Stimulated activated CD4-positive, alpha-beta T cell treated with anti-CD3 and anti-CD28 coated beads, Interleukin-1b, Interleukin-23, amount 100 ng/mL, for 4 hours (primary cell): Measurements from ENCODE around the gene GATAD2A.
A peak's percentile ranks its signal among the peaks of the same experiment; 100 is the strongest.

Experiments
- DNase-seq, 2 donors: peaks; one replicate each; pipeline ENCODE4 v3.0.0-alpha.2; 2020; ENCODE audit warnings: low read depth in 2 of 2

Gene GATAD2A

GRCh38 chr19:19543640-19544039, 138.2 kb downstream of the GATAD2A start:
- DNase-seq = no peak

- DNase-seq = no peak
These were observed 138.9 kb downstream of the GATAD2A start for GRCh38 chr19:19544257-19544953.

DNA sequence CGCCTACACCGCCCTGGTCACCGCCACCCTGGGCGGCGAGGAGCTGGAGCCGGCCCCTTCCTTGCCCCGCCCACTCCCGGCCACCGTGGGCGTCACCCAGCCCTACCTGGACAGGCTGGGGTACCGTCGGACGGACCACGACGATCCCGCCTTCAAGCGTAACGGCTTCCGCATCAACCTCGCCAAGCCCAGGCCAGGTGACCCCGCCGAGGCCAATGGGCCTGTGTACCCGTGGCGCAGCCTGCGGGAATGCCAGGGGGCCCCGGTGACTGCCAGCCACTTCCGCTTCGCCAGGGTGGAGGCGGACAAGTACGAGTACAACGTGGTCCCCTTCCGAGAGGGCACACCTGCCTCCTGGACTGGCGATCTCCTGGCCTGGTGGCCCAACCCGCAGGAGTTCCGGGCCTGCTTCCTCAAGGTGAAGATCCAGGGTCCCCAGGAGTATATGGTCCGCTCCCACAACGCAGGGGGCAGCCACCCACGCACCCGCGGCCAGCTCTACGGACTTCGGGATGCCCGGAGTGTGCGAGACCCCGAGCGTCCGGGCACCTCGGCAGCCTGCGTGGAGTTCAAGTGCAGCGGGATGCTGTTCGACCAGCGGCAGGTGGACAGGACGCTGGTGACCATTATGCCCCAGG, 139.6 kb downstream of the GATAD2A start:
- no peak for DNase-seq

GRCh38 chr19:19545707-19546106, 140.2 kb downstream of the GATAD2A start:
- DNase-seq = no peak

- DNase-seq = no peak
These were observed 141.3 kb downstream of the GATAD2A start for GRCh38 chr19:19546751-19547162.

DNA sequence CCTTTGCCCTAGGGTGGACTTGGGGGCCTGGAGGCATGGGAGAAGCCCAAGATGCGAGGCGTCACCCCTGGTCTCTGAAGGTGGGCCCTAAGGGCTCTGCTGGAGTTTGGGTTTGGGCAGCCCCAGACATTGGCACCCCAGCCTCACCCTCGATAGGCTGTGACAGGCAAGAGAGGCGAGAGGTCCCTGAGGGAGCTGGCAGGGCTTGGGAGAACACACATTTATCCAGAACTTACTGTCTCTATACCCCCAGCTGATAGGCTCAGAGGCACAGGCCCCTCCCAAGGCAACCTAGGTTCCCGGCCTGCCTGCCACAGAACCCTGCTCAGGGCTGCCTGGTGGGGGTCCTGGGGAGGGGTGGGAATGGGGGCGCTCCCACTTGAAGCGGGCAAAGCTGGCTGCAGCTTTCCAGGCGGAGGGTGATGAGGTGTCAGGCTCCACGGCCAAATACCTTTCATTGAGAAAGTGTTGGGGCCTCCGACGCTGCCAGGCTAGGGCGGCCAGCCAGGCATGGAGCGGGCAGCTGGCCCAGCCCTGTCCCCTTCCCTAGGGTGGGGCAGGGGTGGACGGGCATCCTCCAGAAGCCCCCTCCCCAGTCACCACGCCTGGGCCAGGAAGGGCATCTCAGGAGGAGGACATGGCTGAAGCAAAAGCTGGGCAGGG, 142.3 kb downstream of the GATAD2A start:
- DNase-seq = no peak

DNA sequence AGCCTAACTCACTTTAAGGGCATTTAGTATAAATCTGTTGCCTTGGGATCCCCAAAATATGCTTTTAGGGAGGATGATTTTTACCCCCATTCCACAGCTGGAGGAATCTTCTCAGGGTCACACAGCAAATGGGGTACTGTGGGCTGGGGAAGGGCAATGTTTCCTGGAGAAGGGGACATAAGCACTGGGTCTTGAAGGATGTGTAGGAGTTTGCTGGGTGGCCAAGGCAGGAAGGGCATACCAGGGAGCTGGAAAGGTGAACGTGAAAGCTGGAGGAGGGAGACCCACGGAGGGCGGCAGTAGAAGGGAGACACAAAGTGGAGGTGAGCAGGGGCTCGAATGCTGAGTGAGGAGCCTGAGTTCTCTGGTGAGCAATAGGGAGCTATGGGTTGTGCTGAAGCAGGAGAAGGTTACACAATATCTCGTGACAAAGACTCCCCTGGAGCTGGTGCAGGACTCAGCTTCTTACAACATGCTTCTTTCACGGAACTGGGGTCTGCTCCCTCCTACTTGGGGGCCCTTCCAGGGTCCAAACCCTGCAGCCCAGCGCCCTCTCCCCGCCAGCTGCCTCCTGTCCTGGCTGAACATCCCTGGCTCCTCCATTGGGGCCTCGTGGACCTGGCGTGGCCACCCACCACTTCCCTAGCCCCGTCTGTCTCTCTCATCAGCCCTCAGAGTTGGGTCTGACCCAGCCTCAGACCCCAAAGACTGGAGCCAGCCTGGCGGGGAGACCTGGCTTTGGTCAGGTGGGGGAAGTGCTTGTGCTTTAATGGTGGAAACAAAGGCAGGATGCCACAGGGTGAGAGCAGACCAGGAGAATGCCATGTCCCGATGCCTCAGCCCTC, 143.7 kb downstream of the GATAD2A start:
- no peak for DNase-seq

GRCh38 chr19:19549804-19550464, 144.5 kb downstream of the GATAD2A start:
- no peak for DNase-seq

GRCh38 chr19:19550485-19550929, 145.0 kb downstream of the GATAD2A start:
- no peak for DNase-seq

DNA sequence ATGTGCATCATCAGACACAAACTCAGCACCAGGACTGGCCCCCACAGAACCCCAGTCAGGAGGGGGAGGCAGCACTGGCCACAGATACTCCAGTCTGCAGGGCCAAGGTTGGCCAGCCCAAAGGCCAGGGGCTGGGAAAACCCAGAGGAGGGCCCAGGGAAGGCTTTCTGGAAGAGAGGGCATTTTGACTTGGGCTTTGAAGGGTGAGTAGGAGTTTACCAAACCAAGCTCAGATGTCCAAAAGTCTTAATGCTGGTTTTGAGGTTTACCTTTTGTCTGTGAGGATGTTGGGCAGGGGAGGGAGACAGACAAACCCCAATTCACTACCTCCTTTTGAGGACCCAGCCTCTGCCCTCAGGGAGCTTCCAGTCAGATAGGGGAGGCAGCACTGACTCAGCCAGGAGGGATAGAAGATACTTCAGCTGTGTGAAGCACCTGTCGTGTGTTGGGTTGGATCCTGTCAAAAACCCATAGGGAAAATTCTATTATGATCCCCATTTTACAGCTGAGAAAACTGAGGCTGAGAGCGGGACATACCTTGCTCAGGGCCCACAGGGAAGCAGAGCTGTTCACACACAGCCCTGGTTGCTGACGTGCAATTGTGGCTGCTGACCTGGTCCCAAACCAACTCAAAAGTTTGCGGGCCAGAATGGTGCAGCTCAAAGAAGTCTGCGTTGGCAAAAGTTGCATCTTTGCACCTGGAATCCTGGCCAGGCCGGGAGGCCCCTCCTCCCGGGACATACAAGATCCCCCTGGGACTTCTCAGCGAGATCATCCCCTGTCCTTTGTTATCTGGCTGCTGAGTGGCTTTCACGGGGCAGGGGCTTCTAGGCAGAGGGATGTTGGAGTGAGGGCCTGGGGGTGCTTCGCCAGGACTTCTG, 145.7 kb downstream of the GATAD2A start:
- DNase-seq = no peak

GRCh38 chr19:19551853-19552192, 146.3 kb downstream of the GATAD2A start:
- no peak for DNase-seq

DNA sequence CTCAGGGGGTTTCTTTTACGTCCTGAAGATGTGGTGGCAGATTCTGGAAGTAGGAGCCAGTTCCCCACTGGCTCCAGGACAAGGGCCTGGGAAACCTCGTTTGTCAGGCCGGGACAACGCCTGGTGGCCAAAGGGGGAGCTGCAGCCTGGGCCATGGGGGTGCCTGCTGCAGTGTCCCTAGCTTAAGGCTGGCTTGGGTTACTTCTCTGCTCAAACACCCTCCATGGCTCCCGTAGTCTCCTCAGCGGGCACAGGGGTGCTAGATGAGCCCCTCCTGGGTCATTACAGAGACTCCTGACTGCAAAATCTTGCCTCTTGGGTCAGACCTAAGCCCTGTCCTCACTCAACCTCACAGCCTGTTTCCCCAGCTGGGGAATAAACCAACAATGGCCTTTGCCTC, 147.3 kb downstream of the GATAD2A start:
- no peak for DNase-seq

- DNase-seq = no peak
These were observed 148.2 kb downstream of the GATAD2A start for GRCh38 chr19:19553670-19554069.

- peak; percentile 51 to 63 for DNase-seq
These were observed 148.9 kb downstream of the GATAD2A start for GRCh38 chr19:19554074-19555023.

GRCh38 chr19:19558055-19558454, 152.6 kb downstream of the GATAD2A start:
- DNase-seq = no peak
